Vagina (tissue), 2 donors: ENCODE measurements around the gene ZNF407. TPM values are rescaled to one million over a fixed set of nuclear protein-coding genes. Genes with fewer than 3 reads are reported as not detected.

Experiments
- DNase-seq, 2 donors: peaks; one replicate each; pipeline ENCODE4 v3.0.0-alpha.2; 2017; ENCODE audit errors: extremely low spot score in 2 of 2
- H3K27ac ChIP-seq: fragments of 200-600 bp; sonication (generic); one replicate; pipeline ENCODE4 v1.5.1; 2019
- H3K27me3 ChIP-seq: fragments of 200-600 bp; sonication (generic); one replicate; pipeline ENCODE4 v1.5.1; 2019
- H3K36me3 ChIP-seq, 2 donors: fragments of 200-600 bp; sonication (generic); one replicate each; pipeline ENCODE4 v1.5.1; 2017 to 2019
- H3K4me1 ChIP-seq: fragments of 200-600 bp; sonication (generic); one replicate; pipeline ENCODE4 v1.5.1; 2019
- H3K4me3 ChIP-seq, 2 donors: fragments of 200-600 bp; sonication (generic); 1 replicate in 1 of 2; 2 replicates in 1 of 2; pipeline ENCODE4 v1.5.1; 2016 to 2019
- H3K9me3 ChIP-seq: fragments of 200-600 bp; sonication (generic); one replicate; pipeline ENCODE4 v1.5.1; 2019
- CTCF ChIP-seq, 3 experiments: fragments of 450-650 bp in 2 of 3; fragments of 200-600 bp in 1 of 3; sonication (generic) in 1 of 3; IDR thresholded peaks; one replicate each; pipeline ENCODE4 v1.5.1; 2017 to 2019; ENCODE audit warnings: antibody characterized with exemption in 3 of 3, mild to moderate bottlenecking in 2 of 3, moderate library complexity in 2 of 3
- POLR2A ChIP-seq, 2 donors: fragments of 450-650 bp; IDR thresholded peaks; one replicate each; pipeline ENCODE4 v1.6.1; 2017; ENCODE audit warnings: antibody characterized with exemption in 2 of 2, mild to moderate bottlenecking in 2 of 2, moderate library complexity in 2 of 2
- POLR2AphosphoS5 ChIP-seq, 2 donors: sonication (generic); formaldehyde crosslinking; IDR thresholded peaks; one replicate each; pipeline ENCODE4 v1.9.0; 2017; ENCODE audit warnings: antibody characterized with exemption in 2 of 2, mild to moderate bottlenecking in 2 of 2, low read depth in 1 of 2; ENCODE audit not compliant: insufficient read depth in 1 of 2
- intact Hi-C: fragments of 100-400 bp; cut with DNase I; formaldehyde crosslinking; loops from one replicate; pipeline ENCODE4 v1.15.1; 2023
- total RNA-seq: library from RNA; depleted of rRNA; stranded (reverse); fragments of >200 nt; gene quantifications from one replicate; pipeline ENCODE4 v1.2.3, GENCODE V29; 2016

The ZNF407 gene
- total RNA-seq, 1 donor from 2014 or later: 15.5 TPM

- Histone ChIP-seq H3K4me1 (no peaks in the 10 kb centered on the region), H3K27ac (no peak overlapping the region), H3K36me3 (peaks cover 0 to 6% of the 10 kb centered on the region in 2 donors), H3K9me3 (no peaks in the 10 kb centered on the region), H3K27me3 (no peaks in the 10 kb centered on the region), H3K4me3 (no peak overlapping the region)
- no peak for TF ChIP-seq CTCF (IDR thresholded peaks at IDR 0.05)
- no peak for TF ChIP-seq POLR2A (IDR thresholded peaks at IDR 0.05)
- TF ChIP-seq POLR2AphosphoS5 (IDR thresholded peaks at IDR 0.05; ENCODE audit: insufficient read depth in 1 of 2, low read depth in 1 of 2): no peak
- DNase-seq: no peak
- intact Hi-C loops: no loop called here
Measured at GRCh38 chr18:74644713-74645112, 47.0 kb downstream of the ZNF407 start.

GRCh38 chr18:74645679-74646078, 48.0 kb downstream of the ZNF407 start:
- H3K27me3 ChIP-seq: no peaks in the 10 kb centered on the region
- H3K9me3 ChIP-seq: no peaks in the 10 kb centered on the region
- no peak for DNase-seq
- TF ChIP-seq POLR2A (IDR thresholded peaks at IDR 0.05) (no peak), POLR2AphosphoS5 (IDR thresholded peaks at IDR 0.05; ENCODE audit: insufficient read depth in 1 of 2, low read depth in 1 of 2) (no peak), CTCF (IDR thresholded peaks at IDR 0.05) (no peak)
- peaks cover 0 to 6% of the 10 kb centered on the region in 2 donors for H3K36me3 ChIP-seq
- intact Hi-C loops: no loop called here
- H3K4me1 ChIP-seq: no peaks in the 10 kb centered on the region
- H3K27ac ChIP-seq: no peak overlapping the region
- H3K4me3 ChIP-seq: no peak overlapping the region

- H3K36me3 ChIP-seq: peaks cover 0 to 6% of the 10 kb centered on the region in 2 donors
- H3K4me3 ChIP-seq: no peak overlapping the region
- no peak for TF ChIP-seq CTCF (IDR thresholded peaks at IDR 0.05)
- TF ChIP-seq POLR2A (IDR thresholded peaks at IDR 0.05): no peak
- TF ChIP-seq POLR2AphosphoS5 (IDR thresholded peaks at IDR 0.05; ENCODE audit: insufficient read depth in 1 of 2, low read depth in 1 of 2): no peak
- DNase-seq: no peak
- H3K9me3 ChIP-seq: no peaks in the 10 kb centered on the region
- H3K4me1 ChIP-seq: no peaks in the 10 kb centered on the region
- H3K27ac ChIP-seq: no peak overlapping the region
- intact Hi-C loops: loop anchor here (10.0 kb wide), 1 partner anchor 833 kb away; no protein-coding TSS in a partner anchor
- no peaks in the 10 kb centered on the region for H3K27me3 ChIP-seq
Measured at GRCh38 chr18:74651327-74652128, 53.9 kb downstream of the ZNF407 start.

- no peaks in the 10 kb centered on the region for H3K27me3 ChIP-seq
- intact Hi-C loops: loop anchor here (10.0 kb wide), 1 partner anchor 832 kb away; no protein-coding TSS in a partner anchor
- no peak overlapping the region for H3K27ac ChIP-seq
- H3K4me3 ChIP-seq: no peak overlapping the region
- no peaks in the 10 kb centered on the region for H3K4me1 ChIP-seq
- no peaks in the 10 kb centered on the region for H3K9me3 ChIP-seq
- TF ChIP-seq CTCF (IDR thresholded peaks at IDR 0.05) (peak in 1 of 3 experiments; percentile 48), POLR2AphosphoS5 (IDR thresholded peaks at IDR 0.05; ENCODE audit: insufficient read depth in 1 of 2, low read depth in 1 of 2) (no peak), POLR2A (IDR thresholded peaks at IDR 0.05) (no peak)
- H3K36me3 ChIP-seq: peaks cover 0 to 6% of the 10 kb centered on the region in 2 donors
- DNase-seq: no peak
Measured at GRCh38 chr18:74652392-74652988, 54.8 kb downstream of the ZNF407 start.

GRCh38 chr18:74654638-74655037, 57.0 kb downstream of the ZNF407 start:
- no peaks in the 10 kb centered on the region for H3K27me3 ChIP-seq
- H3K36me3 ChIP-seq: no peaks in the 10 kb centered on the region
- H3K27ac ChIP-seq: no peak overlapping the region
- no peak for TF ChIP-seq POLR2A (IDR thresholded peaks at IDR 0.05)
- no peak for TF ChIP-seq POLR2AphosphoS5 (IDR thresholded peaks at IDR 0.05; ENCODE audit: insufficient read depth in 1 of 2, low read depth in 1 of 2)
- TF ChIP-seq CTCF (IDR thresholded peaks at IDR 0.05): no peak
- intact Hi-C loops: loop anchor here (10.0 kb wide), 1 partner anchor 830 kb away; no protein-coding TSS in a partner anchor
- DNase-seq: no peak
- H3K4me3 ChIP-seq: no peak overlapping the region
- H3K9me3 ChIP-seq: no peaks in the 10 kb centered on the region
- no peaks in the 10 kb centered on the region for H3K4me1 ChIP-seq
